A673 (cell line): Measurements from ENCODE around the gene SRCIN1. TPM values are rescaled to one million over a fixed set of nuclear protein-coding genes. Genes with fewer than 3 reads are reported as not detected.

ENCODE experiments used
- BruUV-seq: library from RNA; stranded (reverse); fragments of 400-500 nt; replicated peaks from 2 replicates; lab custom pipeline; 2021; lab: Mats Ljungman, UMichigan
- CTCF ChIA-PET: fragments of 300-600 bp; sonication (Branson Sonifier 250); formaldehyde crosslinking; loops from one replicate; lab custom pipeline; 2022; ENCODE audit warnings: antibody characterized with exemption; lab: Charles Lee
- POLR2A ChIA-PET: fragments of 300-600 bp; sonication (Branson Sonifier 250); formaldehyde crosslinking; loops from one replicate; lab custom pipeline; 2022; ENCODE audit warnings: antibody characterized with exemption; ENCODE audit not compliant: low non-redundant PET; lab: Charles Lee
- DNase-seq: peaks from one replicate; pipeline ENCODE4 v3.0.0-alpha.2; 2015; ENCODE audit warnings: low spot score
- H3K27ac ChIP-seq: fragments of 200-600 bp; sonication (generic); 2 replicates; pipeline ENCODE4 v1.5.1; 2016; ENCODE audit warnings: mixed run types, low read depth, mild to moderate bottlenecking, mixed read lengths, antibody characterized with exemption, low read length; ENCODE audit not compliant: poor library complexity, severe bottlenecking
- H3K27me3 ChIP-seq: fragments of 200-600 bp; sonication (generic); replicated peaks from 2 replicates; pipeline ENCODE4 v1.6.1; 2017; ENCODE audit warnings: mixed run types, low read depth, mild to moderate bottlenecking, mixed read lengths, antibody characterized with exemption, low read length; ENCODE audit not compliant: insufficient read depth, poor library complexity
- H3K36me3 ChIP-seq: fragments of 200-600 bp; sonication (generic); 2 replicates; pipeline ENCODE4 v1.6.1; 2016; ENCODE audit warnings: mixed run types, mild to moderate bottlenecking, mixed read lengths, antibody characterized with exemption, low read length; ENCODE audit not compliant: insufficient read depth, poor library complexity, severe bottlenecking
- H3K4me1 ChIP-seq: fragments of 200-600 bp; sonication (generic); 2 replicates; pipeline ENCODE4 v1.6.1; 2017; ENCODE audit warnings: mixed run types, mild to moderate bottlenecking, mixed read lengths, antibody characterized with exemption, low read length; ENCODE audit not compliant: insufficient read depth, poor library complexity, severe bottlenecking
- H3K4me3 ChIP-seq: fragments of 200-600 bp; sonication (generic); 2 replicates; pipeline ENCODE4 v1.5.1; 2016; ENCODE audit warnings: low read depth, mixed run types, mild to moderate bottlenecking, mixed read lengths, low read length; ENCODE audit not compliant: poor library complexity, severe bottlenecking
- H3K9me3 ChIP-seq: fragments of 200-600 bp; sonication (generic); 2 replicates; pipeline ENCODE4 v1.6.1; 2016; ENCODE audit warnings: mixed run types, low read depth, mild to moderate bottlenecking, mixed read lengths, antibody characterized with exemption, low read length; ENCODE audit not compliant: poor library complexity, severe bottlenecking
- CTCF ChIP-seq: fragments of 300-800, 200-600 bp; sonication (generic); conservative IDR thresholded peaks from 2 replicates; pipeline ENCODE4 v1.5.1; 2017; ENCODE audit warnings: low read depth, mild to moderate bottlenecking, antibody characterized with exemption, low read length, moderate library complexity, mixed read lengths
- EZH2 ChIP-seq: fragments of 200-600 bp; sonication (generic); IDR thresholded peaks from 2 replicates; pipeline ENCODE4 v1.6.1; 2017; ENCODE audit warnings: borderline replicate concordance, low read depth, mild to moderate bottlenecking, mixed read lengths, antibody characterized with exemption, low read length; ENCODE audit not compliant: poor library complexity, severe bottlenecking
- intact Hi-C: fragments of 100-400 bp; cut with micrococcal nuclease; formaldehyde crosslinking; loops from one replicate; pipeline ENCODE4 v1.10.0; 2022; ENCODE audit not compliant: unreplicated experiment
- total RNA-seq: library from RNA; stranded (reverse); gene quantifications from 2 replicates; pipeline ENCODE4 v1.2.3, GENCODE V29; 2021

Gene SRCIN1
- total RNA-seq, 1 experiment from 2014 or later: 1.6 TPM

- DNase-seq: no peak
- TF ChIP-seq CTCF (no peak), EZH2 (no peak)
- no peaks in the 10 kb centered on the region for H3K27me3 ChIP-seq
- intact Hi-C loops: no loop called here
- no peak overlapping the region for H3K4me3 ChIP-seq
- H3K27ac ChIP-seq: no peak overlapping the region
- BruUV-seq: no TSS peak
- ChIA-PET POLR2A (no interaction called here), CTCF (interaction anchor here (0.5 kb wide), 1 partner anchor 16 kb away, joined by 7 read pairs; no protein-coding TSS in a partner anchor)
- no peaks in the 10 kb centered on the region for H3K36me3 ChIP-seq
- peaks cover 18% of the 10 kb centered on the region for H3K4me1 ChIP-seq
- no peaks in the 10 kb centered on the region for H3K9me3 ChIP-seq
Observed at GRCh38 chr17:38597375-38597774, 8.4 kb downstream of the SRCIN1 start.

- no peaks in the 10 kb centered on the region for H3K27me3 ChIP-seq
- no peak for DNase-seq
- TF ChIP-seq EZH2 (no peak), CTCF (no peak)
- no peak overlapping the region for H3K27ac ChIP-seq
- intact Hi-C loops: no loop called here
- no peaks in the 10 kb centered on the region for H3K9me3 ChIP-seq
- BruUV-seq: no TSS peak
- H3K4me1 ChIP-seq: peaks cover 12% of the 10 kb centered on the region
- H3K4me3 ChIP-seq: no peak overlapping the region
- ChIA-PET CTCF (no interaction called here), POLR2A (no interaction called here)
- H3K36me3 ChIP-seq: no peaks in the 10 kb centered on the region
Observed at GRCh38 chr17:38596651-38597050, 9.1 kb downstream of the SRCIN1 start.

- Histone ChIP-seq H3K36me3 (no peaks in the 10 kb centered on the region), H3K27ac (no peak overlapping the region), H3K4me3 (no peak overlapping the region), H3K27me3 (no peaks in the 10 kb centered on the region), H3K9me3 (no peaks in the 10 kb centered on the region), H3K4me1 (peaks cover 4% of the 10 kb centered on the region)
- CTCF ChIA-PET: no interaction called here
- no TSS peak for BruUV-seq
- TF ChIP-seq EZH2 (no peak), CTCF (no peak)
- no peak for DNase-seq
- POLR2A ChIA-PET: no interaction called here
- intact Hi-C loops: no loop called here
Observed at GRCh38 chr17:38595892-38596291, 9.9 kb downstream of the SRCIN1 start.
